Measurements from ENCODE around the gene CDKN2B. TPM values are rescaled to one million over a fixed set of nuclear protein-coding genes. Genes with fewer than 3 reads are reported as not detected.

CDKN2B gene
- total and polyA plus RNA-seq, 2 of the 13 experiments (the other 11 are each of a cell fraction or from before 2014, with no cell fraction given): 1.4 to 1.5 TPM

- Histone ChIP-seq H4K20me1 (ENCODE audit: insufficient read depth, low read length) (no peaks in the 10 kb centered on the region), H3K9ac (ENCODE audit: insufficient read depth, low read depth, low read length) (no peak overlapping the region), H3K79me2 (ENCODE audit: insufficient read depth, low read length) (no peaks in the 10 kb centered on the region), H3K36me3 (replicated peaks in 1 of 2; ENCODE audit: control insufficient read depth in 1 of 2, insufficient read depth in 2 of 2, low read length in 2 of 2) (no peaks in the 10 kb centered on the region), H3K27me3 (ENCODE audit: control insufficient read depth in 1 of 2, insufficient read depth in 2 of 2, low read length in 2 of 2) (no peaks in the 10 kb centered on the region), H3K27ac (ENCODE audit: extremely low read length, insufficient read depth, low read length) (no peak overlapping the region), H3K4me1 (ENCODE audit: insufficient read depth, low read length) (peaks cover 6% of the 10 kb centered on the region; the same call in 1 of the 2 replicates), H3K4me2 (ENCODE audit: low read depth, low read length) (no peak overlapping the region), H3K9me3 (ENCODE audit: low read length) (no peaks in the 10 kb centered on the region), H2AFZ (ENCODE audit: low read length) (no peak overlapping the region), H3K4me3 (replicated peaks in 1 of 3; ENCODE audit: insufficient read depth in 1 of 3, low read depth in 2 of 3, low read length in 3 of 3) (no peak overlapping the region)
- in situ Hi-C loops (cut with HindIII; ENCODE audit: extremely low pct_ligation_motif_present, low pct_unique_long_range_greater_than_20kb) (loop anchor here (10.0 kb wide), 1 partner anchor 194 kb away; no protein-coding TSS in a partner anchor), intact Hi-C loops (cut with micrococcal nuclease; ENCODE audit: unreplicated experiment) (no loop called here)
- TF ChIP-seq ZBTB1 (CRISPR knock-in tag; IDR thresholded peaks at IDR 0.05; ENCODE audit: borderline replicate concordance) (no peak), ZBED4 (CRISPR knock-in tag; IDR thresholded peaks at IDR 0.05; ENCODE audit: borderline replicate concordance) (no peak), POGK (CRISPR knock-in tag; conservative IDR thresholded peaks at IDR 0.05) (no peak), ZBTB2 (CRISPR knock-in tag; IDR thresholded peaks at IDR 0.05; ENCODE audit: low read depth) (no peak), MEIS2 (CRISPR knock-in tag; IDR thresholded peaks at IDR 0.05) (no peak), ERF (CRISPR knock-in tag; IDR thresholded peaks at IDR 0.05) (no peak), ZNF383 (CRISPR knock-in tag; IDR thresholded peaks at IDR 0.05; ENCODE audit: borderline replicate concordance) (no peak), RCOR2 (CRISPR knock-in tag; IDR thresholded peaks at IDR 0.05) (no peak), FOSL2 (CRISPR knock-in tag; IDR thresholded peaks at IDR 0.05) (no peak)
- no peak for FAIRE-seq
- ATAC-seq: no peak
- no TSS peak for BruUV-seq (replicated peaks)
- CTCF ChIA-PET (ENCODE audit: low intra/inter-chr PET ratio, low total read pairs): no interaction called here
- WGBS (ENCODE audit: low lambda C conversion rate): 0% methylated on average over 1 of the region's 1 CpG
- POLR2A ChIA-PET: no interaction called here
- DNase-seq (ENCODE audit: low spot score): no peak
These were observed 31.7 kb upstream of the CDKN2B start for GRCh38 chr9:22040760-22041159.
